Activated CD4-positive, alpha-beta memory T cell treated with anti-CD3 and anti-CD28 coated beads for 36 hours (primary cell): ENCODE data around the gene GPS2. TPM values are rescaled to one million over a fixed set of nuclear protein-coding genes. Genes with fewer than 3 reads are reported as not detected.
A peak's percentile ranks its signal among the peaks of the same experiment; 100 is the strongest.
"Not testable (repeated sequence)": the region's sequence is repeated elsewhere in the genome, so short reads cannot be mapped to it uniquely, and the experiment has no call there.

Experiments used
- CTCF ChIA-PET: fragments of 350-600 bp; sonication (Branson Sonifier 250); formaldehyde crosslinking; loops from one replicate; lab custom pipeline; 2021; ENCODE audit warnings: antibody characterized with exemption, inconsistent platforms; lab: Charles Lee
- POLR2A ChIA-PET: fragments of 350-600 bp; sonication (Branson Sonifier 250); formaldehyde crosslinking; loops from one replicate; lab custom pipeline; 2021; ENCODE audit warnings: antibody characterized with exemption; lab: Charles Lee
- DNase-seq: peaks from one replicate; pipeline ENCODE4 v3.0.0-alpha.2; 2020
- H3K27ac Mint-ChIP-seq: one replicate; pipeline ENCODE4 v1.8.0; 2021; ENCODE audit warnings: mixed read lengths
- H3K27me3 Mint-ChIP-seq: one replicate; pipeline ENCODE4 v1.8.0; 2021; ENCODE audit warnings: mixed read lengths
- H3K36me3 Mint-ChIP-seq: one replicate; pipeline ENCODE4 v1.8.0; 2021; ENCODE audit warnings: mixed read lengths
- H3K4me1 Mint-ChIP-seq: one replicate; pipeline ENCODE4 v1.8.0; 2021; ENCODE audit warnings: low read depth, mixed read lengths
- H3K4me3 Mint-ChIP-seq: one replicate; pipeline ENCODE4 v1.8.0; 2021; ENCODE audit warnings: mild to moderate bottlenecking, mixed read lengths
- H3K9me3 Mint-ChIP-seq: one replicate; pipeline ENCODE4 v1.8.0; 2021; ENCODE audit warnings: mixed read lengths
- intact Hi-C: fragments of 100-400 bp; cut with micrococcal nuclease; formaldehyde crosslinking; loops from one replicate; pipeline ENCODE4 v1.15.1; 2023
- total RNA-seq, 2 experiments: library from RNA; stranded (reverse); gene quantifications; one replicate each; pipeline ENCODE4 v1.2.3, GENCODE V29; 2021

The GPS2 gene
- total RNA-seq, 2 experiments from 2014 or later: 34.9 to 38.7 TPM

GRCh38 chr17:7336240-7337175, 21.3 kb upstream of the GPS2 start, which contains the start of gene ACAP1:
Gene ACAP1, plus strand, starts transcription at chr17:7336529. Its CDS starts 206 bp downstream, at chr17:7336735.
- peak within 1 kb of the TSS; percentile 91 for H3K4me3 Mint-ChIP-seq
- POLR2A ChIA-PET: interaction anchor here (0.6 to 3.4 kb wide), 16 partner anchors 8 to 301 kb away, joined by 3 to 34 read pairs (median 4); partner anchors contain the start of genes CD68, MPDU1, SLC16A13 and TMEM95
- intact Hi-C loops: loop anchor here (1.0 kb wide), 1 partner anchor 13 kb away; no protein-coding TSS in a partner anchor
- no peaks in the 10 kb centered on the region for H3K9me3 Mint-ChIP-seq
- no peaks in the 10 kb centered on the region for H3K27me3 Mint-ChIP-seq
- peak within 1 kb of the TSS; percentile 98 for H3K27ac Mint-ChIP-seq
- CTCF ChIA-PET: interaction anchor here (0.6 to 4.3 kb wide), 10 partner anchors 9 to 224 kb away, joined by 3 to 30 read pairs (median 9); partner anchors contain the start of gene TMEM95
- peak; percentile 93 for DNase-seq
- peaks cover 51% of the 10 kb centered on the region for H3K4me1 Mint-ChIP-seq
- peaks cover 27% of the 10 kb centered on the region for H3K36me3 Mint-ChIP-seq

GRCh38 chr17:7335765-7336164, 20.6 kb upstream of the GPS2 start:
- not testable (repeated sequence) for H3K9me3 Mint-ChIP-seq, DNase-seq, H3K27me3 Mint-ChIP-seq
- peak overlapping the region; percentile 98 for H3K27ac Mint-ChIP-seq
- ChIA-PET POLR2A (interaction anchor here (1.0 to 3.4 kb wide), 9 partner anchors 10 to 351 kb away, joined by 3 to 34 read pairs (median 5); partner anchors contain the start of genes MPDU1, SLC16A13, TMEM95 and TP53), CTCF (interaction anchor here (1.0 to 4.3 kb wide), 9 partner anchors 10 to 225 kb away, joined by 3 to 30 read pairs (median 10); partner anchors contain the start of gene TMEM95)
- H3K4me1 Mint-ChIP-seq: peaks cover 53% of the 10 kb centered on the region
- H3K36me3 Mint-ChIP-seq: peaks cover 24% of the 10 kb centered on the region
- intact Hi-C loops: loop anchor here (1.0 kb wide), 1 partner anchor 14 kb away; no protein-coding TSS in a partner anchor
- peak overlapping the region; percentile 91 for H3K4me3 Mint-ChIP-seq

- ChIA-PET POLR2A (interaction anchor here (1.0 to 3.4 kb wide), 4 partner anchors 14 to 352 kb away, joined by 3 to 34 read pairs (median 13); partner anchors contain the start of genes TMEM95 and TP53), CTCF (interaction anchor here (1.0 to 4.3 kb wide), 7 partner anchors 9 to 226 kb away, joined by 3 to 30 read pairs (median 6); no protein-coding TSS in a partner anchor)
- no peak for DNase-seq
- H3K27me3 Mint-ChIP-seq: no peaks in the 10 kb centered on the region
- peaks cover 20% of the 10 kb centered on the region for H3K36me3 Mint-ChIP-seq
- H3K4me3 Mint-ChIP-seq: peak overlapping the region; percentile 23
- H3K4me1 Mint-ChIP-seq: peaks cover 55% of the 10 kb centered on the region
- H3K9me3 Mint-ChIP-seq: no peaks in the 10 kb centered on the region
- H3K27ac Mint-ChIP-seq: peak overlapping the region; percentile 98
- intact Hi-C loops: loop anchor here (5.0 kb wide), 1 partner anchor 102 kb away; the partner anchor contains the start of genes FGF11 and TMEM102
Measured at GRCh38 chr17:7334938-7335538, 19.9 kb upstream of the GPS2 start.

GRCh38 chr17:7332600-7333069, 17.5 kb upstream of the GPS2 start:
- H3K27me3 Mint-ChIP-seq, CTCF ChIA-PET, POLR2A ChIA-PET, H3K9me3 Mint-ChIP-seq: not testable (repeated sequence)
- intact Hi-C loops: loop anchor here (5.0 kb wide), 1 partner anchor 105 kb away; the partner anchor contains the start of genes FGF11 and TMEM102
- H3K36me3 Mint-ChIP-seq: peaks cover 10% of the 10 kb centered on the region
- peak overlapping the region; percentile 71 for H3K4me3 Mint-ChIP-seq
- peak; percentile 70 for DNase-seq
- H3K4me1 Mint-ChIP-seq: peaks cover 57% of the 10 kb centered on the region
- peak overlapping the region; percentile 83 for H3K27ac Mint-ChIP-seq

- Mint-ChIP-seq H3K4me1 (peaks cover 59% of the 10 kb centered on the region), H3K27me3 (no peaks in the 10 kb centered on the region), H3K4me3 (peak overlapping the region; percentile 71), H3K36me3 (peaks cover 5% of the 10 kb centered on the region), H3K27ac (peak overlapping the region; percentile 83), H3K9me3 (no peaks in the 10 kb centered on the region)
- CTCF ChIA-PET: no interaction called here
- DNase-seq: no peak
- intact Hi-C loops: loop anchor here (5.0 kb wide), 1 partner anchor 105 kb away; the partner anchor contains the start of genes FGF11 and TMEM102
- POLR2A ChIA-PET: no interaction called here
Measured at GRCh38 chr17:7332111-7332510, 17.0 kb upstream of the GPS2 start.

- DNase-seq: no peak
- Mint-ChIP-seq H3K9me3 (no peaks in the 10 kb centered on the region), H3K27me3 (no peaks in the 10 kb centered on the region), H3K36me3 (peaks cover 2% of the 10 kb centered on the region), H3K27ac (peak overlapping the region; percentile 94), H3K4me3 (peak overlapping the region; percentile 89), H3K4me1 (peaks cover 50% of the 10 kb centered on the region)
- intact Hi-C loops: loop anchor here (5.0 kb wide), 1 partner anchor 107 kb away; the partner anchor contains the start of genes FGF11 and TMEM102
- ChIA-PET CTCF (interaction anchor here (1.2 to 2.4 kb wide), 5 partner anchors 21 to 356 kb away, joined by 4 to 11 read pairs (median 9); partner anchors contain the start of genes SENP3, TMEM102 and TP53), POLR2A (interaction anchor here (1.0 kb wide), 1 partner anchor 9 kb away, joined by 3 read pairs; no protein-coding TSS in a partner anchor)
Measured at GRCh38 chr17:7330638-7331015, 15.5 kb upstream of the GPS2 start.

GRCh38 chr17:7329997-7330637, 15.0 kb upstream of the GPS2 start:
- Mint-ChIP-seq H3K9me3 (no peaks in the 10 kb centered on the region), H3K27me3 (no peaks in the 10 kb centered on the region), H3K4me3 (peak overlapping the region; percentile 89), H3K36me3 (peaks cover 2% of the 10 kb centered on the region), H3K4me1 (peaks cover 45% of the 10 kb centered on the region), H3K27ac (peak overlapping the region; percentile 94)
- intact Hi-C loops: loop anchor here (1.0 to 5.0 kb wide), 6 partner anchors 15 to 154 kb away; partner anchors contain the start of genes EIF5A, ELP5, FGF11 and GPS2
- peak; percentile 88 for DNase-seq
- ChIA-PET CTCF (interaction anchor here (0.7 to 2.4 kb wide), 13 partner anchors 10 to 357 kb away, joined by 3 to 11 read pairs (median 5); partner anchors contain the start of genes GPS2, SENP3, SLC2A4 and TMEM102), POLR2A (interaction anchor here (0.6 to 2.1 kb wide), 19 partner anchors 8 to 357 kb away, joined by 3 to 13 read pairs (median 4); partner anchors contain the start of genes CD68, MPDU1, TMEM256 and TP53)

GRCh38 chr17:7329374-7329996, 14.3 kb upstream of the GPS2 start:
- H3K36me3 Mint-ChIP-seq: peaks cover 2% of the 10 kb centered on the region
- intact Hi-C loops: loop anchor here (1.0 to 2.0 kb wide), 5 partner anchors 14 to 155 kb away; partner anchors contain the start of genes EIF5A, ELP5, GPS2 and POLR2A
- peak; percentile 98 for DNase-seq
- ChIA-PET CTCF (interaction anchor here (0.6 to 2.4 kb wide), 14 partner anchors 9 to 357 kb away, joined by 3 to 11 read pairs (median 5); partner anchors contain the start of genes GPS2, SENP3, SLC2A4 and TMEM102), POLR2A (interaction anchor here (0.6 to 2.1 kb wide), 20 partner anchors 8 to 358 kb away, joined by 3 to 13 read pairs (median 4); partner anchors contain the start of genes CD68, MPDU1, TMEM256 and TP53)
- H3K4me1 Mint-ChIP-seq: peaks cover 41% of the 10 kb centered on the region
- peak overlapping the region; percentile 89 for H3K4me3 Mint-ChIP-seq
- H3K9me3 Mint-ChIP-seq: no peaks in the 10 kb centered on the region
- peak overlapping the region; percentile 94 for H3K27ac Mint-ChIP-seq
- no peaks in the 10 kb centered on the region for H3K27me3 Mint-ChIP-seq

GRCh38 chr17:7328840-7329373, 13.7 kb upstream of the GPS2 start, which contains the start of gene NEURL4:
Gene NEURL4, minus strand, starts transcription at chr17:7329335. Its CDS starts 23 bp downstream, at chr17:7329312.
- H3K27me3 Mint-ChIP-seq: no peaks in the 10 kb centered on the region
- peaks cover 46% of the 10 kb centered on the region for H3K4me1 Mint-ChIP-seq
- CTCF ChIA-PET: interaction anchor here (0.6 to 2.4 kb wide), 9 partner anchors 13 to 358 kb away, joined by 3 to 11 read pairs (median 6); partner anchors contain the start of genes GPS2, SENP3, SLC2A4 and TP53
- POLR2A ChIA-PET: interaction anchor here (0.9 to 2.1 kb wide), 11 partner anchors 10 to 255 kb away, joined by 3 to 13 read pairs (median 4); partner anchors contain the start of genes CD68, MPDU1 and ZBTB4
- H3K27ac Mint-ChIP-seq: peak within 1 kb of the TSS; percentile 94
- H3K4me3 Mint-ChIP-seq: peak within 1 kb of the TSS; percentile 89
- no peak for DNase-seq
- H3K9me3 Mint-ChIP-seq: no peaks in the 10 kb centered on the region
- peaks cover 6% of the 10 kb centered on the region for H3K36me3 Mint-ChIP-seq
- intact Hi-C loops: loop anchor here (1.0 to 2.0 kb wide), 5 partner anchors 14 to 155 kb away; partner anchors contain the start of genes EIF5A, ELP5, GPS2 and POLR2A
